HS-5 (cell line): ENCODE results near the gene PTMA.
"Not testable (repeated sequence)": the region's sequence is repeated elsewhere in the genome, so short reads cannot be mapped to it uniquely, and the experiment has no call there.

Experiments
- DNase-seq: peaks from one replicate; pipeline ENCODE4 v3.0.0-alpha.2; 2012; ENCODE audit warnings: low read depth

Gene PTMA, protein sequence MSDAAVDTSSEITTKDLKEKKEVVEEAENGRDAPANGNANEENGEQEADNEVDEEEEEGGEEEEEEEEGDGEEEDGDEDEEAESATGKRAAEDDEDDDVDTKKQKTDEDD

DNA sequence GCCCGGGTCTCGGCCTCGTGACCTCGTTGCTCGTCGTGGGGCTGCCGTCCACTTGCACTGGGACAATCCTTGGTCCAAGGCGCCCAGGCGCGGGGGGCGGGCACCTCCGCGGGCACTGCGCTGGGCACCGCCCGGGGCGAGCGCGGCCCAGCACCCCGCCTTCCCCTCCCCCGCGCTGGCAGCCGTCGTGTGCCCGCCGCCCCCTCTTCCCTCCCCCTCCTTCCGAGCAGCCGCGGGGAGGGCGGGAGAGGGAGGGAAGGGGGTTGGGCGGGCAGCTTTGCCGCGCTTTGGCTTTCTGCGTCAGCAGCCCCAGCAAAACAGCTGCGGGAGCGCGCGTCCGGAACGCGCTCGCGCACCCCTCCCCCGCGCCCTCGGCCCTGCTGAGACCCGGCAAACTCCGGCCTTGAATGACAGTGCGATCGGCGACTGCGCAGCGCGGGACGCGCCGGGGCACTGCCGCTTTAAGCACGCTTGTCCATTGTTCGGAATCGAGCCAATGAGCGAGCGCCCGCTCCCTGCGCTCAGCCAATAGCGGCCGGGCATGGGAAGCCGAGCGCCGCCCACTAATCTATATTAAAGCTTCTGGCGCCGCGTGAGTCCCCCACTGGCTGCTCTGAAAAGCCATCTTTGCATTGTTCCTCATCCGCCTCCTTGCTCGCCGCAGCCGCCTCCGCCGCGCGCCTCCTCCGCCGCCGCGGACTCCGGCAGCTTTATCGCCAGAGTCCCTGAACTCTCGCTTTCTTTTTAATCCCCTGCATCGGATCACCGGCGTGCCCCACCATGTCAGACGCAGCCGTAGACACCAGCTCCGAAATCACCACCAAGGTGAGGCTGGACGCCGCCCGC, at the start of gene PTMA:
Gene PTMA (plus strand): TSS at position 599 of the 846 bp plus-strand sequence. CDS start 182 bp downstream, at position 781.
- DNase-seq: peak; percentile 98

DNA sequence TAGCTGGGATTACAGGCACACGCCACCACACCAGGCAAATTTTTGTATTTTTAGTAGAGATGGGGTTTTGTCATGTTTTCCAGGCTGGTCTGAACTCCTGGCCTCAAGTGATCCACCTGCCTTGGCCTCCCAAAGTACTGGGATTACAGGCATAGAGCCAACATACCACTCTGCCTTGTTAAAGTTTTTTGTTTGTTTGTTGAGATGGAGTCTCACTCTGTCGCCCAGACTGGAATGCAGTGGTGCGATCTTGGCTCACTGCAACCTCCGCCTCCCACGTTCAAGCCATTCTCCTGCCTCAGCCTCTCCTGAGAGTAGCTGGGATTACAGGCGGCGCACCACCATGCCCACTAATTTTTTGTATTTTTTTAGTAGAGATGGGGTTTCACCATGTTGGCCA, 48.3 kb upstream of the PTMA start:
- DNase-seq: not testable (repeated sequence)

DNA sequence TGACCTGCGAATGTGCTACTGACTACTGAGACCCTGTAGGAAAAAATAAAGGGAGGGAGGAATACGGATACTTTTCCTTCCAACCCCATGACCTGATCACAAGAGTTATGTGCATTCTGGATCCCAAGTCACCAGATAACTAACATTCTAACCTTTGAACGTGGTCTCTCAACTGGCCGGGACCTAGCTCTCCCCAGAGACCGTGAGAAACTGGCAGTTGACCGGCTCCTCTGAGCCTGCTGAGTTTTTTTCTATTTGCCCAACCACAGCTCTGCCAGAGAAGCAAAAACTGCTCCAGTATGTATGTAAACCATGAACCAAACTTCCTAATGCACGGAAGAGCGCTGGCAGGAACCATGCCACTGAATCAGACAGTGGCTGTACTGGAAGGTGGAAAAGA, 47.5 kb upstream of the PTMA start:
- no peak for DNase-seq

DNA sequence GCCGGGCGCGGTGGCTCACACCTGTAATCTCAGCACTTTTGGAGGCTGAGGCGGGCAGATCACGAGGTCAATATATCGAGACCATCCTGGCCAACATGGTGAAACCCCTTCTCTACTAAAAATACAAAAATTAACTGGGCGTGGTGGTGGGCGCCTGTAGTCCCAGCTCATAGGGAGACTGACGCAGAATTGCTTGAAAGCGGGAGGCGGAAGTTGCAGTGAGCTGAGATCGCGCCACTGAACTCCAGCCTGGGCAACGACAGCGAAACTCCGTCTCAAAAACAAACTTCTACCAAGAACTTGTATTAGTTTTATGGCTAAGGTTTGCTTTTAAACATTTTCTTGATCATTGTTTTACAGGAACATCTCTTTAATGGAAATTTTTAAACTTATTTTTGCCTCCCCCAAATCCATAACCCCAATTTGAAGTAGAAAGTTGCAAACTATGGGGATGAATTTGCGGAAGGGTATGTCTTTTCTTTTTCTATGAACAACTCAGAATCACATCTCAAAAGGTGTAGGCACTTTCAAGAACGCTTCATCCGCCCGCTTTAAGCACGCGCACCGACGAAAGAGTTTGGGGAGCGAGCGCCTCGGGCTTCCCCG, 46.8 kb upstream of the PTMA start:
- no peak for DNase-seq

DNA sequence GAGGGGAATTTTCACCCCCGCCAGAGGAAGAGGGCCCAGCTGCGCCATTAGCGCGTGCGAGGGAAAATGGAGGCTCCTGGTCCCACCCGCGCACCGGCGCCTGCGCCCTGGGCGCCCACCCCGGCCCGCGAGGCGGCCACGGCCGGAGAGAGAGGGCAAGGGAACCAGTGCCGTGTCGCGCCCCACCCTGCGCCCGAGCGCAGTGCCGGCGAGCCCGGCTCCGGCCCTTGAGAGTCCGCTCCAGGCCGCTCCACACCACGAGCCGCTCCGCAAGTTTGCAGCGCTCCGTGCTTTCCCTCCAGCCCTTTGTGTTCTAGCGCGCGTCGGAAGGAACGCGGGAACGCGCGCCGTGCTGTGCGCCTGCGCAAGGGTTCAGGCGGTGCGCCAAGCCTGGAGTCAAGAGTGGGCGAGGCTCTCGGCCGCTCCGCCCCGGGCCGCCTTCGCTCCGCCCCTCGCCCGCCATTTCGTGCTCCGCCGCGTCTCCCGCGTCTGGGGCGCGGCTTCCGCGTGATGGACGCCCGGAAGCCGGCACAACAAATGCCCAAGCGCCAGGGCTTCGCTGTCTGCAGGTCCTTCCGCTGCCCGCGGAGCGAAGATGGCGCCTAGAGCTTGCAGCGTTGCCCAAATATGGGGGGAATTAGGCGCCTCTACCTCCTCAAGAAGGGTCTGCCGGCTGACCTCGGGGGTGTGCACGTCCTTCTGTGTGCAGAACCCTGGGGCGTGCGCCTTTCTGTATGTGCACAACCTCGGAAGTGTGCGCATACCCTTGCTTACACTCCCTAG, 46.1 kb upstream of the PTMA start:
- no peak for DNase-seq

DNA sequence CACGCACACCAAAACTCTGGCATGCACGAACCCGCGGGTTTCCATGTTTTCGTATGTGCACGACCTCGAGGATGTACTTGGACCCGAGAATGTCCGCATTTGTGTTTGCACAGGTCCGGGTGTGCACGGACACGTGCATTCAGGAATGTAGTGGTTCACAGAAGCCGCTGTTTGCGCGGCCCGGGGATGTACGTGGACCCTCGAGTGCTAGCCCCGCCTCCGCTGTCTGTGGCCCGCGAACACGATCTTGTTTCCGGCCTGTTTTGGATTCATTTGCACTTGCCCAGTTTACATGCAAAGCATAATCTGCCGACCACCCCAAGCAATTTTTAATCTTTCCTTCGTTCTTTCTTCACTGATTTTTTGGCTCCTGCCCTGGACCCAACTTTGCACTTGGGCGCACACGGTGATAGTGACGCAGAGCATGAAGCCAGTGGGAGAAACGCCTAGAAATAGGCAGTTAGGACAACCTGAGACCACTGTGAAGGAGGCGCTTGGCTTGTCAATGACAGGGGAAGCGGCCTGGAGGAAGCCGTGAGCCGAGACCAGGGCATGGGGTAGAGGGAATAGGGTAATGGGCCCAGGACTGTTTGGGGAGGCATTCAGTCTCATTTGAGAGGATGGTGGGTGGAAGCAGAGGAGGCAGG, 45.4 kb upstream of the PTMA start:
- no peak for DNase-seq

DNA sequence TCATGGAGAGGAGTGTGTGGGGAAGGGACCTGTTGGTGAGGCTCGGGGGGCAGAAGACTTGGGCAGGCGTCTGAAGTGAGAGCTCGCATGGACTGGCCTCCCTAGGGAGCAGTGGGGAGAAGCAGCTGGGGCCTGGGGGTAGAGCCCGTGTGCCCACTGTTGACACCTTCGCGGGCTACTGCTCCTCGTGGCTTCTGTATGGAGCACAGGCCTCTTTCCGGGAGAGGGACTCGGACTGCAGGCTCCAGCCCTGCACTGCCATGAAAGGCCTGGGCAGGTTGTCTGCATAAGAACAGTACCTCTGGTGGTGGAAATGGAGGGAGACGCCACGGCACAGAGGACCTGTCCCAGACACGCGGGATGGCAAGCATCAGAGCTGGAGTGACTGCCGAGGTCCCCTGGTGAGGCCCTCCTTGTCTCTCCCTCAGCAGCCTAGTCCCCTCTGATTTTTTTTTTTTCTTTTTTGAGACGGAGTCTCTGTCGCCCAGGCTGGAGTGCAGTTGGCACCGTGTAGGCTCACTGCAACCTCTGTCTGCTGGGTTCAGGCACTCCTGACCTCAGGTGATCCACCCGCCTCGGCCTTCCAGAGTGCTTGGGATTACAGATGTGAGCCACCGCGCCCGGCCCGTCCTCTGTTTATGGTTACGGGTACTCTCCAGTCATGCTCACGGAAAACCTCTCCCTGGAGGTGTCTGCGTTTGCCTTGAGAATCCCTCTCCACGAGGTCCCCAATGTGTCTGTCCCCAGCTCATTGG, 44.7 kb upstream of the PTMA start:
- DNase-seq: no peak

DNA sequence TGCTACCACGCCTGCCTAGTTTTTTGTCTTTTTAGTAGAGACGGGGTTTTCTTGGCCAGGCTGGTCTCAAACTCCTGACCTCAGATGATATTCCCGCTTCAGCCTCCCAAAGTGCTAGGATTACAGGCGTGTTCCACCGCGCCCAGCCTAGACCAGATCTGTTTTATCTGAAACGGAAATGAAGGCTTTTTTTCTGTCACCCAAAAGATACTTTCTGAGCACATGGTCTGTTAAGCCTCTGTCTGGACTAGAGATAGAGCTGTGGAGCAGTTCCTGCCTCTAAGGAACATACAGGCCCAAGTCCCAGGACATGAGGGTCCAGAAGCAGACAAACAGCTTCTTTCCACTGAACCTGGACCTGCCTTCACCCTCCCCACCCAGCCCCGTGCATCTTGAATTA, 43.6 kb upstream of the PTMA start:
- no peak for DNase-seq

DNA sequence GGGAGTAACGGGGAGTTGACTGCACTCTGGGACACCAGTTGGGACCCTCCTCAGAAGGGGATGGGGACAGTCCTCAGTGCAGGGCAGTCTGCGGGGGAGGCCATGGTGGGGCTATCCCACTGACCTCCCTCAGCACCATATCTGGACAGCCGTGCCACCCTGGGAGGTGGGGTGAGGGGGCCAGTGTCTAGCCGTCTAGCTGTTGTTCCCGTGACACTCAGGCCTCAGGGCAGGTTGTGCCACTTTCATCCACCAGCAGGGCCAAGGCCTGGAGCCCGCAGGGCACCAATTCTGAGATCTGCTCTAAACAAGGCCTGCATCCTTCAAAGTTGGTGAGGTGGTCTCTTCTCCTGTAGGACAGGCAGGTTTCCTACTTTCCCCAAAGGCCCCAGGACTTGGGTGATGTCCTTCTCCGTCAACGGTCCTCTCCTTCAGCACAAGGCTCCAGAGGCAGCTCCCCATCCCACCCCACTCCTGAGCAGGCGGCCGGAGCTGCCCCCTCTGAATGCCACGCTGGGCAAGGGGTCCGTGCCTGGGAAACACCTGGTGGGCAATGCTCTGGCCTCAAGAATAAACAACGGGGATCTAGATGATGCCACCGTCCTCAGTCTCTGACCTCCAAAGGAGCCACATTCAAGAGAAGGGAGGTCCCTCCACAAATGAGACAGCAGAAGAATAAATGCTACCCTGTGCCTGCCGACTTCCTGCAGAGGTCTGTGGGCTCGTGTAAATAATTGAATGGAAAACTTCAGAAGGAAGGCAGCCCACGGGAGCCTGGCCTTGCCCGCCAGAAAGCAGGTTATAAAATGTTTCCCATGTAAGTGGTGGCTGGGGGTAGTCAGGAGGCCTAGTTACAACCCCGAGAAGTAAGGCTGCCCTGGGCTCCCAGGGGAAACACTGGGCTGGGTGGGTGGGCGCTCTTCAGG, 42.8 kb upstream of the PTMA start:
- no peak for DNase-seq

DNA sequence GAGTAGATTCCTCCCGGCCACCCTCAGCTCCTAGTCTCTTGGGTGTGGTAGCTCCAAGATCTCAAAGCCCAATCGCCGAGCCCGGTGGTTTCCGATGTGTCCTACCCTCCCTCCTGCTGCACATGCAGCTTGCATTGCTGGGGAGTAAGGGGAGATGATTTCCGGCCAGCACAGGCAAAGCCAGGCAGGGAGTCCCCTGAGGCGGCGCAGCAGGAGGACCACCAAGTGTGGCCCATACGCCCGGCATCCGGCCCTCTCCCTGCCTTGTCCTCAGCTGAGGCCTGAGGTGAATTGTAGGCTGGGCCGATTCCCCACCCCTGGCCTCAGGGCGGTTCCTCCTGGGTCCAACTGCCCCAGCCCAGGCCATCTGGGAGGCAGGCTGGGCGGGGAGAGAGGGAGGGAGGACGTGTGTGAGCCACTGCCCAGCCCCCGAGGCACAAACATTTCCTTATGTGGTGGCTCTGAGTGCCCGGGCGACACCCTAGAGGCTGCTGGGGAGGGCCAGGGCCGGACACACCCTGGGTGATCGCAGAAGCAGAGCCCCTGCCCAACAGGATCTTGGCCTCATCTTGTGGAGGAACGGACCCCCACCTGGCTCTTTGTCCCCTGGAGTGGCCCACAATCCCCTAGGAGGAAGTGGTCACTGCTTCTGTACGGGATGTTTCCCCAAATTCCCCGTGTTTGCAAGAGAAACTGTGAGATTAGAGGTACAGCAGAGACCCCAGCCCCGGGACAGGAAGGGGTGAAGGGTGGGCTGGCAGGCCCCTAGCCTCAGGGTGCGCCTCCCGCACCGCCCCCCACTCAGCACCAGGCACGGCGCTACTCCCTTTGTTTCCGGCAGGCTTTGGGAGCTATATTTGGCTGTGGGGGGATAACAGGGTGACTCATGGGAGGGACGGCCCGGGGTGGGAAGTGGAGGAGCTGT, 41.9 kb upstream of the PTMA start:
- peak; percentile 63 for DNase-seq

DNA sequence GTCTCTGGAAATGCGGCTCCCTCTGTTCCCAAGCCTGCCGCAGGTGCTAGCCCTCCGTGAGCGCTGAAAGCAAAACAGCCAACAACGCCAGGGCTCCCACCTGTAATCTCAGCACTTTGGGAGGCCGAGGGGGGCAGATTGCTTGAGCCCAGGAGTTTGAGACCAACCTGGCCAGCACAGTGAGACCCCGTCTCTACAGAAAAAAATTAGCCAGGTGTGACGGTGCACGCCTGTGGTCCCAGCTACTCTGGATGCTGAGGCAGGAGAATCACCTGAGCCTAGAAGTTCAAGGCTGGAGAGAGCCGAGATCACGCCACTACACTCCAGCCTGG, 41.3 kb upstream of the PTMA start:
- DNase-seq: no peak

DNA sequence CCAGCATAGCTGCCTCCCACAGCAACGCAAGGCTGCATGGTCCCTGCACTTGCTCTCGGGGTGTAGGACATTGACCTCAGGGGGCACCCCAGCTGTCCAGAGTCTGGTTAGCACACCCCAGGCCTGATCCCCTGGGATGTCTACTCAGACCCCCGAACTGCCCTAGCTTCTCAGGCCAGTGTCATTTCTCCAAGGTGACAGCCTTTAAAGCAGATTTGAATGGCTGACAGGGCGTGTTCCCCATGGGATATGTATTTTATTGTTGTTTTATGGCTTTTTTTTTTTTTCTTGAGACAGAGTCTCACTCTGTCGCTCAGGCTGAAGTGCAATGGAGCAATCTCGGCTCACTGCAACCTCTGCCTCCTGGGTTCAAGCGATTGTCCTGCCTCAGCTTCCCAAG, 40.8 kb upstream of the PTMA start:
- DNase-seq: no peak

DNA sequence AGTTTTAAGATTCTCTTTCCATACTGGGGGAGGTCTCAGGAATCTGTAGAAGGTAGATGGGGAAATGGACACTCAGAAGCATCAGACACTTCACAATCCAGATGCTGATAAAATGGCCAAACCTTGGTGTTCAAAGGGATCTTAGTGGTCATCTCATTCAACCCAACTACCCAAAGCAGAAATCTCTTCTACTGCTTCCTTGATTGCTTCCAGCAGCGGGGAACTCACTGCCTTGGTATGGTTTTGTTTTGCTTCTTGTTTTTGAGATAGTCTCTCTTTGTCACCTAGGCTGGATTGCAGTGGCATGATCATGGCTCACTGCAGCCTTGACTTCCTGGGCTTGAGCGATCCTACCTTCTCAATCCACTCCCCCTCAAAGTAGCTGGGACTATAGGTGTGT, 39.3 kb upstream of the PTMA start:
- DNase-seq: no peak

DNA sequence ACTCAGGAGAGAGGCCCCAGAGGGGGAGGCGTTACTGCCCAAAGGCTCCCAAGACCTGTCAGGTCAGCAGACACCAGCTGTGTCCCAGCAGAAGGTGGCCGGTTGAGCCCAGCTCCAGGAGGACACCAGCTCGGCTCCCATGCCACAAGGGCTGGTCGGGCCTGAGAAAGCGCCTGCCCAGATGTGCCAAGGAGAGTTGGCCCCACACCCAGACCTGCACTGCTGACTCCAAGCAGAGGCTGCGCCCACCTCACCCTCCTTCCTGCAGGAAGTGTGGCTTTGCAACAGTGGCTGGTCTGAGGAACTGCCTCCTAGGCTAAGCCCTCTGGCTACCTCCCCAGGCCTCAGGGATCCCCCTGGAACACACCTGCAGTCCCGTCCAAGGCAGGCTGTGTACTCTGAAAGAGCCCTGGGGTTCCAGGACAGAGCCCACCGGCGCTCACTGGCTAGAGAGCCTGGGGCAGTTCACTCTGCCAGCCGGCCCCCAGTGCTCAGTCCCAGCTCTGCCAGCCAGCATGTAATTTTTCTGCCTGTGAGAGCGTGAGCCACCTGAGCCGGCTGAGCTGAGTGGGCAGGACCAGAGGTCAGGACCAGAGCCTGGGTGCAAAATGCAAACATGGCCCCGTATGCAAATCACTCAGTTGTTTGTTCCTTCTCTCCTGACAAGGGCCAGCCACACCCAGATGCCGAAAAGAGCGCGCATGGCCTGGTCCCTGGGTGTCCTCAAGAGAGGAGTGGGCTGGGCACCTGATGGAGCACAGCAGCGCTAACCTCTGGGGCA, 36.9 kb upstream of the PTMA start:
- no peak for DNase-seq

DNA sequence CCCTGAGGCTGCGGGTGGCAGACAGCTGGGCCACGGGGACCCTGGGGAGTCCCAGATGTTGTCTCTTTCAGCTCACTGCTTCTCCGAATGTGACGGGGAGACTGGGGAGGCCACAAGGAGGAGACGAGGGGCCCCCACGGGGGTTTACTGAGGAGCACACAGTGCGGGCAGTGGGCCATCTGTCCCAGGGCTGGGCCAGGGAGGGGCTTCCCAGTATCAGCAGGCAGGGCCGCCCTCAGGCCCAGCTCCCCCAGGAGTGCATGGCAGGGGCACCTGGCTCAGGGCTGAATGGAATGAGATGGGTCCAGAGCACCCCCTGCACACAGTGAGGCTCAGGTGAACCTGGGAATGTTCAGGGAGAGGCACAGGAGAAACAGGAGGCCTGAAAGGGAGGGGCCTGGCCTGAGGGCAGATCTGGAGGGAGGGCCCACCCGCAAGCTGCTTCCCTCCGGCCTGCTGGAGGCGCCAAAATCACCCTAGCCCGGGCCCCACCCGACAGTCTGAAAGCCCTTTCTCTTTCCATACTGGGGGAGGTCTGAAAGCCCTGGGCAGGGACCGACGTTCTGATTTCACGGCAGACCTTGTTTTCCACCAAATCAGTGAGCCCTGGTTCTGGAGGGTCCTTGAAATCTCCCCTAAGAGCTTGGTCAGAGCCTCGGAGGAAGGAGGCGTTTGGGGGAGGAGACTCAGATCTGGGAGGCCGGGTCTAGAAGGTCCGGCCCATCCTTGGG, 35.5 kb upstream of the PTMA start:
- no peak for DNase-seq

DNA sequence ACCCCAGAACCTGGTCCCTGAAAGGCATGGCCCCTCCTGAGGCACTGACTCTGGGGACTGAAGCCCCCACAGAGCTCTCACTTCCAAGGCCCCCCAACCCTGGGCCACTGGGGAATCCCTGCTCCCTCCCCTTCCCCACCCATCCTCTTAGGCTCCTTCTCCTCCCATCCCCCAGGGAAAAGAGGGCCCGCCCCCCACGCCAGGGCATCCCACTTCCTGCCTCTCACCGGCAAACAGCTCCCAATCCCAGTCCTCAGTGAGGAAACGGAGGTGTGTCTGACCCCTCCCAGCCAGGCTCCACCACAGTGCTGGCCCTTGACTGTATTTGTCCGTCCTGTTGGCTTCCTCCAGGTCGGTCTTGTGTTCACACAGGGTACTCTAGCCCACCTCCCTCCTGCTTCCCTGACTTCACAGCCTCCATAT, 35.0 kb upstream of the PTMA start:
- DNase-seq: no peak

DNA sequence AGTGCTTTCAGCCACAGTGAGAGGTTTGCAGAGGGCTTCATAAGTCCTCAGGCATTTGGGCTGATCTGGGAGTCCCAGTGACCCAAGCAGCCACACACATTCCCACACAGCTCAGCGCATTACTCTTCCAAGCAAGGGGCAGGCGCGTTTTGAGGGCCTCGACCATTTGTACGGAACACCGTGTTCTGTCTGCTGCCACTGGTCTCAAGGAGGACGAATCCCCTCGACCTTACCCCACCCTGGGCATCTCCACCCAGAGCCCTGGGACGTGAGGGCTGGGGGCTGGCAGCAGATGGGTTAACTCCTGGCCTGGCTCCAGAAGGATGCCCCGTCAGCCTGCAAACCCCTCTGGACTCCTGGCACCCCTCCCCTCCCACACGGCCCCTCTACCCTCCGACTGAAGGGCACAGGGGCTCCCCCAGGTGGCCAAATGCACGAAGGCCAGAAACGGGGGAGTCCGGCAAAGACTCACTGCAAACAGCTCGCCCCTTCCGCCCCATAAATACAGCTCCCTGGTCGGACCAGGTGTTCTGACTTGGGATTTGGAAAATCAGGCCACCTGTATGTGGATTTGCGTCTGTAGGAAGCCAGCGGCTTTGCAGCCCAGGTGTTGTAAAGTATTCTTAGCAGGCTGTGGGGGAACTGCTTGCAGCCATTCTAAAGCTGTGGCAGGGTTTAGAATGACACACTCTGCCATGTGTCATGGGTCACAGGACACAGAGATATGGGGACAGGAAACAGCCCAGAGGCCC, 33.6 kb upstream of the PTMA start:
- no peak for DNase-seq
